Bronchial epithelial cell (primary cell): ENCODE measurements around the gene HCN3. TPM values are rescaled to one million over a fixed set of nuclear protein-coding genes. Genes with fewer than 3 reads are reported as not detected.
A peak's percentile ranks its signal among the peaks of the same experiment; 100 is the strongest.

Source experiments
- DNase-seq: peaks from one replicate; pipeline ENCODE4 v3.0.0-alpha.2; 2010; ENCODE audit warnings: low read depth
- FAIRE-seq: peaks from 2 replicates; lab custom pipeline; 2011; peaks lifted over from hg19 to GRCh38; lab: Jason Lieb, UNC
- H3K27me3 ChIP-seq: 2 replicates; pipeline ENCODE4 v1.5.1; 2011; ENCODE audit warnings: low read length; ENCODE audit not compliant: control insufficient read depth, insufficient read depth
- H3K36me3 ChIP-seq: 2 replicates; pipeline ENCODE4 v1.5.1; 2011; ENCODE audit warnings: low read length; ENCODE audit not compliant: control insufficient read depth, insufficient read depth
- H3K4me3 ChIP-seq: 2 replicates; pipeline ENCODE4 v1.5.1; 2011; ENCODE audit warnings: mild to moderate bottlenecking, low read depth, low read length, control low read depth
- total RNA-seq: library from RNA; depleted of rRNA; stranded (reverse); fragments of >200 nt; gene quantifications from 2 replicates; pipeline ENCODE4 v1.2.1, GENCODE V29; 2014
- TF ChIP-seq, protein P1 (sequence below): IDR thresholded peaks from 2 replicates; pipeline ENCODE4 v1.5.1; 2011; ENCODE audit warnings: mild to moderate bottlenecking, moderate library complexity, low read length, control low read depth, inconsistent platforms; ENCODE audit not compliant: insufficient read depth, severe bottlenecking

Gene HCN3
- total RNA-seq, 1 donor from 2014 or later: 1.1 TPM

DNA sequence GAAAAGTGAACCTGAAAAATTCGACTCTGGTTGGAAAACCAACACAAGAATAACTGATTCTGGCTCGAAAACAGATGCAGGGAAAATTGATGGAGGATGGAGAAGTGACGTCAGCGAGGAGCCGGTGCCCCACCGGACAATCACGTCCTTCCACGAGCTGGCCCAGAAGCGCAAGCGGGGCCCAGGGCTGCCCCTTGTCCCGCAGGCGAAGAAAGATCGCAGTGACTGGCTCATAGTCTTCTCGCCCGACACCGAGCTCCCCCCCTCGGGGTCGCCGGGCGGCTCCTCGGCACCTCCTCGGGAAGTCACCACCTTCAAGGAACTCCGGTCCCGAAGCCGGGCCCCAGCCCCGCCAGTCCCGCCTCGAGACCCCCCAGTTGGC lies 45.3 kb downstream of the HCN3 start:
- DNase-seq (no peak), FAIRE-seq (no peak)
- Histone ChIP-seq H3K4me3 (peak overlapping the region; percentile 91), H3K36me3 (peaks cover 3% of the 10 kb centered on the region), H3K27me3 (no peaks in the 10 kb centered on the region)
- TF ChIP-seq, protein P1, sequence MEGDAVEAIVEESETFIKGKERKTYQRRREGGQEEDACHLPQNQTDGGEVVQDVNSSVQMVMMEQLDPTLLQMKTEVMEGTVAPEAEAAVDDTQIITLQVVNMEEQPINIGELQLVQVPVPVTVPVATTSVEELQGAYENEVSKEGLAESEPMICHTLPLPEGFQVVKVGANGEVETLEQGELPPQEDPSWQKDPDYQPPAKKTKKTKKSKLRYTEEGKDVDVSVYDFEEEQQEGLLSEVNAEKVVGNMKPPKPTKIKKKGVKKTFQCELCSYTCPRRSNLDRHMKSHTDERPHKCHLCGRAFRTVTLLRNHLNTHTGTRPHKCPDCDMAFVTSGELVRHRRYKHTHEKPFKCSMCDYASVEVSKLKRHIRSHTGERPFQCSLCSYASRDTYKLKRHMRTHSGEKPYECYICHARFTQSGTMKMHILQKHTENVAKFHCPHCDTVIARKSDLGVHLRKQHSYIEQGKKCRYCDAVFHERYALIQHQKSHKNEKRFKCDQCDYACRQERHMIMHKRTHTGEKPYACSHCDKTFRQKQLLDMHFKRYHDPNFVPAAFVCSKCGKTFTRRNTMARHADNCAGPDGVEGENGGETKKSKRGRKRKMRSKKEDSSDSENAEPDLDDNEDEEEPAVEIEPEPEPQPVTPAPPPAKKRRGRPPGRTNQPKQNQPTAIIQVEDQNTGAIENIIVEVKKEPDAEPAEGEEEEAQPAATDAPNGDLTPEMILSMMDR: no peak

DNA sequence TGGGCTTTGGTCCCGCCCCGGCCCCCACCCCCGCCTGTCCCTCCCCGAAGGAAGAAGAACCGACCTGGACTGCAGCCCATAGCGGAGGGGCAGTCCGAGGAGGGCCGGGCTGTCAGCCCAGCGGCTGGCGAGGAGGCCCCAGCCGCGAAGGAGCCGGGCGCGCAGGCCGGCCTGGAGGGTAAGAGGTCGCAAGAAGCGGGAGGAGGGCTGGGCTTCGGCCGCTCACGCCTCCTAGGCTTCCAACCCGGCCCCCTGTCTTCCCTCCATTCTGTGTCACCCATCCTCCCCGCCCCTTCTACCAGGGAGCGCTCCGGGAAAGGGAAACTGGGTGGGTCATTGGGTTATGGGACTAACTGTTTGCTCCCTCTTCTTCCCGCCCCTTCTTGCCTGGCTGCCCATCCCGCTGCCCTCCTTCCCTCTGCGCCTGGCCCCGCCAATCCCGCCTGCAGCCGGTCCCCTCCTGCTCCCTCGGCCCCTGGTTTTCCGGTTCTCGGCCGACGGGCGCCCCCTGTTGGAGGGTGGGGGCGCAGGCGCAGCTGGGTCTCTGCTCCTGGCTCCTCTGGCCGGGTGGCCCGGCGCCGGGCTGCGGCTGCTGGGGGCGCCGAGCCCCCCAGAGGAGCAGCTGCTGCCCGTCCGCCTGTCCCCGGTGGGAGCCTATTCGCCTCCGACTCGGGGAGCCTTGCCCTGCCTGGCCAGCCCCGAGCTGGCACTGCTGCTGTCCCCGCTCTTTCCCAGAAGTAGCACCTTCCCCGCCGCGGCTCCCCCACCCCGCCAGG lies 45.9 kb downstream of the HCN3 start:
- DNase-seq: peak; percentile 81
- Histone ChIP-seq H3K27me3 (no peaks in the 10 kb centered on the region), H3K4me3 (peak overlapping the region; percentile 91), H3K36me3 (peaks cover 5% of the 10 kb centered on the region)
- TF ChIP-seq, protein P1: peak; percentile 94
- no peak for FAIRE-seq

DNA sequence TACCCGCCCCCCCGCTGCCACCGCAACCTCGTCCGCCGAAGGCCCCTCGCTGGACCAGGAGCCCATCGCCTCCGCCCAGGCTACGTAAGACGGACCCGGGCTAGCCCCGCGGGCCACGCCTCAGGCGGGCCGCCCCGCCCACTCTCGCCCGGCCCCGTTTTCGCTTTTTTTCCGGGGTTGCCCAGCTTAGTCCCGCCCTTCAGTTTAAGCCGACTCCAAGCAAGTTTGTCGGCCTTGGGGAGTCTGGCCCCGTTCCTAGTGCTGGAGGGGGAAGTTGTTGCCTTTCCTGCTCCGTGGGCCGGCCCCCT lies 46.4 kb downstream of the HCN3 start:
- Histone ChIP-seq H3K36me3 (peaks cover 5% of the 10 kb centered on the region), H3K27me3 (no peaks in the 10 kb centered on the region), H3K4me3 (peak overlapping the region; percentile 91)
- FAIRE-seq (no peak), DNase-seq (peak; percentile 79)
- TF ChIP-seq, protein P1: no peak

DNA sequence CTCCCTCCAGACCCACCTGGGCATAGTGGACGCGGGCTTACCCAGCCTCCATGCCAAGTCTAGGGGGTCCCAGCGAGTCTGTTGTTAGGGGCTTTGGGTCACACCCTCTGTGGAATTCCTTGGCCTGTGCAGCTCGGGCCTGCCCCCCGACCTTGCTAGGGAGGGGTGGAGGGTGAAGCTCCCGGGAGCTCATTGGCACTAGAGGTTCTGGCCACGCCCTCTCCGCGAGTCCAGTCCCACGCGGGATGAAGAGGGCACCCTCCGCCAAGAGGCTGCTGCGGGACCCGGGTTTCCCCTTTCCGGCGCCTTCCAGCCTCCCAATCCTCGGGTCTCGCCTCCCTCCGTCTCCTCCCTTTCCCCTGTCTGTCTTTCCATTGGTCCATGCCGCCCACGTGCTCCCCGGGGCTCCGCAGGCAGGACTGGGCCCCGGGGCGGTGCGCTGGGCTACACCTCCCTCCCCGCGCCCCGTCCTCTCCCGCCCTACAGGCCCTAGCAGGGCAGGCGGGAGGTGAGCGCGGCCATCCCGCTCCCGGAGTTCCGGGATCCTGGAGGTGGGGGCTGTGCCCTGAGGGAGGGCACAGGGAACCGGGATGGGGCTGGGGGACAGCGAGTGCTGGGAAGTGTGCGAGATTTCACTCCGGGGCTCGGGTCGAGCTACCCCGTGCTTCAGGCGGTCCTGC lies 46.9 kb downstream of the HCN3 start:
- TF ChIP-seq, protein P1: no peak
- peaks cover 5% of the 10 kb centered on the region for H3K36me3 ChIP-seq
- no peak for FAIRE-seq
- peak overlapping the region; percentile 91 for H3K4me3 ChIP-seq
- H3K27me3 ChIP-seq: no peaks in the 10 kb centered on the region
- peak; percentile 89 for DNase-seq

DNA sequence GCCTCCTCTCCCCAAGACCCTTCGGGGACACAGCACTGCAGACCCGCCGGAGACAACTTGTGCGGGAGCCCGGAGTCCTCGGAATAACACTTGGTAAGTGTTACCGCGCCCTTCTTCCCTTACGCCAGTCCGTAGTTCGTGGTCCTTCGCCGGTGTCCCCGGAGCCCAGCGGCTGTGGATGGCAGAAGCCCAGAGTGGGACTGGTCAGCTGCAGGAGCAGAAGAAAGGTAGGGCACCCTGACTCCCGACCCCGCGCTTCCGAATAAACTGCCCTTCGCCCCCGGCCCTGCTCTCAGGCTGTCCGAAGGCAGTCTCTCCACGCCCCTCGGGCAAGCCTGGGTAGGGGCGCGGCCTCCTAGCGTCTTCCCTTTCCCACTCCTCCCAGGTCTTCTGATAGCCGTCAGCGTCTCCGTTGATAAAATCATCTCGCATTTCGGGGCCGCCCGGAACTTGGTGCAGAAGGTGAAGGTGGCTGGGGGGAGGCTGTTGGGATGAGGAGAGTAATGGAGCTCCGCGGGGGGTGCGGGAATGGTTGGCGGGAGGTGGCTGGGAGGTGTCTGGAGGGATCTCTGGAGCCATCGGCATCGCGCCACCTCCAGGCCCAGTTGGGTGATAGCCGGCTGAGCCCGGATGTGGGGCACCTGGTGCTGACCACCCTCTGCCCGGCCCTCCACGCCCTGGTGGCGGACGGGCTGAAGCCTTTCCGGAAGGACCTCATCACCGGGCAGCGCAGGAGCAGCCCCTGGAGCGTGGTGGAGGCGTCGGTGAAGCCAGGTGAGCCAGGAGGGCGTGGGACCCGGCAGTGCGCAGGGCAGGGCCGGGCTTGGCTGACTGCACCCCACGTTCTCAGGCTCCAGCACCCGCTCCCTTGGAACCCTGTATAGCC lies 47.7 kb downstream of the HCN3 start:
- H3K4me3 ChIP-seq: peak overlapping the region; percentile 91
- peak; percentile 45 for DNase-seq
- TF ChIP-seq, protein P1: peak; percentile 80
- FAIRE-seq: no peak
- peaks cover 4% of the 10 kb centered on the region for H3K36me3 ChIP-seq
- no peaks in the 10 kb centered on the region for H3K27me3 ChIP-seq
